ENCODE data around the gene ZNF891. TPM values are rescaled to one million over a fixed set of nuclear protein-coding genes. Genes with fewer than 3 reads are reported as not detected.

The ZNF891 gene
- total RNA-seq, 1 donor from 2014 or later = 4.0 TPM

DNA sequence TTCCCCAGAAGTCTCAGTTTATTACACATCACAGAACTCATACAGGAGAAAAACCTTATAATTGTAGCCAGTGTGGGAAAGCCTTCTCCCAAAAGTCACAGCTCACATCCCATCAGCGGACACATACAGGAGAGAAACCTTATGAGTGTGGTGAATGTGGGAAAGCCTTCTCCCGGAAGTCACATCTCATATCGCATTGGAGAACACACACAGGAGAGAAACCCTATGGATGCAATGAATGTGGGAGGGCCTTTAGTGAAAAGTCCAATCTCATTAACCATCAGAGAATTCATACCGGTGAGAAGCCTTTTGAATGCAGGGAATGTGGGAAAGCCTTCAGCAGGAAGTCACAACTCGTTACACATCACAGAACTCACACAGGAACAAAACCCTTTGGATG lies 72.6 kb downstream of the ZNF891 start:
- H3K36me3 Mint-ChIP-seq (ENCODE audit: low read depth) = peaks cover 69% of the 10 kb centered on the region
- no peak overlapping the region for H3K27ac Mint-ChIP-seq
- H3K9me3 Mint-ChIP-seq = peaks cover 33% of the 10 kb centered on the region

More for the DNA sequence above, 72.6 kb downstream of the ZNF891 start:
- no peaks in the 10 kb centered on the region for H3K4me1 Mint-ChIP-seq
- DNase-seq (no peak), ATAC-seq (ENCODE audit: low read depth) (no peak)
- POLR2A ChIA-PET = interaction anchor here (1.0 kb wide), 1 partner anchor 71 kb away, joined by 3 read pairs; no protein-coding TSS in a partner anchor
- intact Hi-C loops (cut with micrococcal nuclease) = no loop called here
- no peak overlapping the region for H3K4me3 Mint-ChIP-seq
- H3K27me3 Mint-ChIP-seq = no peaks in the 10 kb centered on the region
- CTCF ChIA-PET = no interaction called here
- TF ChIP-seq, protein P1, sequence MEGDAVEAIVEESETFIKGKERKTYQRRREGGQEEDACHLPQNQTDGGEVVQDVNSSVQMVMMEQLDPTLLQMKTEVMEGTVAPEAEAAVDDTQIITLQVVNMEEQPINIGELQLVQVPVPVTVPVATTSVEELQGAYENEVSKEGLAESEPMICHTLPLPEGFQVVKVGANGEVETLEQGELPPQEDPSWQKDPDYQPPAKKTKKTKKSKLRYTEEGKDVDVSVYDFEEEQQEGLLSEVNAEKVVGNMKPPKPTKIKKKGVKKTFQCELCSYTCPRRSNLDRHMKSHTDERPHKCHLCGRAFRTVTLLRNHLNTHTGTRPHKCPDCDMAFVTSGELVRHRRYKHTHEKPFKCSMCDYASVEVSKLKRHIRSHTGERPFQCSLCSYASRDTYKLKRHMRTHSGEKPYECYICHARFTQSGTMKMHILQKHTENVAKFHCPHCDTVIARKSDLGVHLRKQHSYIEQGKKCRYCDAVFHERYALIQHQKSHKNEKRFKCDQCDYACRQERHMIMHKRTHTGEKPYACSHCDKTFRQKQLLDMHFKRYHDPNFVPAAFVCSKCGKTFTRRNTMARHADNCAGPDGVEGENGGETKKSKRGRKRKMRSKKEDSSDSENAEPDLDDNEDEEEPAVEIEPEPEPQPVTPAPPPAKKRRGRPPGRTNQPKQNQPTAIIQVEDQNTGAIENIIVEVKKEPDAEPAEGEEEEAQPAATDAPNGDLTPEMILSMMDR (IDR thresholded peaks at IDR 0.05) = no peak

Other genes with a start within 250 kb of the ZNF891 start
- 89.4 and 108 TPM in 2 replicates for gene CHFR, start 242.7 kb downstream of the ZNF891 start, total RNA-seq
- gene ZNF605, start 174.0 kb downstream of the ZNF891 start, total RNA-seq = 12.2 and 15.4 TPM in 2 replicates
- gene ZNF26, start 143.9 kb downstream of the ZNF891 start, total RNA-seq = 20.8 and 24.9 TPM in 2 replicates
- 34.8 and 41.1 TPM in 2 replicates for gene ZNF84, start 92.8 kb downstream of the ZNF891 start, total RNA-seq
- gene ZNF140, start 49.4 kb downstream of the ZNF891 start, total RNA-seq = 20.6 and 21.9 TPM in 2 replicates
- gene ZNF10, start 353 bp upstream of the ZNF891 start, total RNA-seq = 8.4 and 10.9 TPM in 2 replicates
- 29.1 and 29.3 TPM in 2 replicates for gene ZNF268, start 51.2 kb upstream of the ZNF891 start, total RNA-seq
- not detected in 2 replicates for gene ANHX, start 105.6 kb upstream of the ZNF891 start, total RNA-seq